NT2/D1 (cell line): ENCODE measurements around the gene MYLK.

Experiments
- DNase-seq: peaks from one replicate; pipeline ENCODE4 v3.0.0-alpha.2; 2011; ENCODE audit warnings: low read depth, low spot score
- H3K27me3 ChIP-seq: 2 replicates; pipeline ENCODE4 v1.6.0; 2011; ENCODE audit warnings: mild to moderate bottlenecking; ENCODE audit not compliant: insufficient read length, insufficient read depth
- H3K36me3 ChIP-seq: 2 replicates; pipeline ENCODE4 v1.6.1; 2011; ENCODE audit warnings: mild to moderate bottlenecking, low read length, mixed read lengths; ENCODE audit not compliant: insufficient read depth, insufficient read length
- H3K4me1 ChIP-seq: 2 replicates; pipeline ENCODE4 v1.5.1; 2011; ENCODE audit not compliant: insufficient read depth, insufficient read length
- H3K4me3 ChIP-seq: 2 replicates; pipeline ENCODE4 v1.5.1; 2011; ENCODE audit warnings: low read depth; ENCODE audit not compliant: insufficient read length
- H3K9ac ChIP-seq: 2 replicates; pipeline ENCODE4 v1.6.0; 2011; ENCODE audit warnings: low read depth; ENCODE audit not compliant: insufficient read length
- H3K9me3 ChIP-seq: 2 replicates; pipeline ENCODE4 v1.5.1; 2011; ENCODE audit warnings: mild to moderate bottlenecking, low read length; ENCODE audit not compliant: insufficient read depth
- SUZ12 ChIP-seq: IDR thresholded peaks from 2 replicates; pipeline ENCODE4 v1.6.1; 2011; ENCODE audit not compliant: insufficient read length, insufficient read depth; ENCODE audit errors: extremely low read depth
- YY1 ChIP-seq: IDR thresholded peaks from 2 replicates; pipeline ENCODE4 v1.6.1; 2011; ENCODE audit not compliant: insufficient read length, insufficient read depth
- ZNF274 ChIP-seq: IDR thresholded peaks from 2 replicates; pipeline ENCODE4 v1.6.1; 2011; ENCODE audit warnings: mild to moderate bottlenecking, low read depth, low read length

MYLK gene

GRCh38 chr3:123765475-123766128, 118.5 kb downstream of the MYLK start:
- no peak overlapping the region for H3K9ac ChIP-seq
- no peak for TF ChIP-seq ZNF274
- TF ChIP-seq SUZ12: no peak
- TF ChIP-seq YY1: no peak
- no peaks in the 10 kb centered on the region for H3K36me3 ChIP-seq
- H3K27me3 ChIP-seq: no peaks in the 10 kb centered on the region
- H3K4me1 ChIP-seq: peaks cover 13% of the 10 kb centered on the region
- H3K4me3 ChIP-seq: no peak overlapping the region
- H3K9me3 ChIP-seq: no peaks in the 10 kb centered on the region
- no peak for DNase-seq

- no peak overlapping the region for H3K4me3 ChIP-seq
- H3K9me3 ChIP-seq: no peaks in the 10 kb centered on the region
- H3K36me3 ChIP-seq: no peaks in the 10 kb centered on the region
- DNase-seq: no peak
- no peak for TF ChIP-seq YY1
- no peak for TF ChIP-seq SUZ12
- no peak for TF ChIP-seq ZNF274
- H3K27me3 ChIP-seq: no peaks in the 10 kb centered on the region
- H3K4me1 ChIP-seq: peaks cover 13% of the 10 kb centered on the region
- H3K9ac ChIP-seq: no peak overlapping the region
Observed at GRCh38 chr3:123764647-123765046, 119.5 kb downstream of the MYLK start.

DNA sequence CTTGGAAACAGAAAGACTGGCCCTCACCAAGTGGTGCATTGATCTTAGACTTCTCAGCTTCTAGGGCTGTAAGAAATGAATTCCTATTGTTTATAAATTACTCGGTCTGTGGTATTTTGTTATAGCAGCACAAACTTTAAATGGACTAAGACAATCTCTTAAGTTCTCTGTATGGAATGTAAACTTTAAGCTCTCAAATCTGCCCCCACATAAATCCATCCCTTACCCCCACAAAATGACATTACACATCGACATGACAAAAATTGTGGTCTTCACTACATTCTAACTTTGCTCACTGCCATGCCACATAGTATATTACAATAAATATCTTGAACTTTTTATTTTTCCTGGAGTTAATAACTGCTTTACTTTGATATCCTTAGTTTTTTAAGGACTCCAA, 121.3 kb downstream of the MYLK start:
- peaks cover 10% of the 10 kb centered on the region for H3K4me1 ChIP-seq

DNA sequence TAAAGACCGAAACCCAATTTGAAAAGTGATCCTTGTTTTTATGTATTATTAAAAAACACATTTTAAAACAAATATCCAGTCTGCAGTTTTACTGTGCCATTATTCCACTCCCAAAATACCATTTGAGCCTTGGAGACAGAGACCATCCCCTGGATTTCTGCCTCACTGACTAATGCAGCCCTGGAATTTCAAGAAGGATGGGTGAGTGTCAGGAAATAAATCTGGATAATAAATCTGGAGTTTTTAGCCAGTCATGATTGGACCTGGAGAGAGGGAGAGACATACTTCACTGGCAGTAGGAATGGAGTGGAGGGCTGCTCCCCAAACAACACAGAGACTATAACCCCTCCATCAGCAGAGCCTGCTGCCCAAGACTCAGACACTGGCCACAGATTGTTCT, 123.3 kb downstream of the MYLK start:
- no peak for DNase-seq
- no peaks in the 10 kb centered on the region for H3K9me3 ChIP-seq
- no peak overlapping the region for H3K9ac ChIP-seq
- TF ChIP-seq YY1: no peak
- TF ChIP-seq SUZ12: no peak
- TF ChIP-seq ZNF274: no peak
- H3K36me3 ChIP-seq: no peaks in the 10 kb centered on the region
- no peaks in the 10 kb centered on the region for H3K4me1 ChIP-seq
- no peaks in the 10 kb centered on the region for H3K27me3 ChIP-seq
- H3K4me3 ChIP-seq: no peak overlapping the region

More for the DNA sequence above, 121.3 kb downstream of the MYLK start:
- TF ChIP-seq SUZ12 (no peak), ZNF274 (no peak), YY1 (no peak)
- no peaks in the 10 kb centered on the region for H3K27me3 ChIP-seq
- H3K36me3 ChIP-seq: no peaks in the 10 kb centered on the region
- H3K9me3 ChIP-seq: no peaks in the 10 kb centered on the region
- no peak for DNase-seq
- H3K4me3 ChIP-seq: no peak overlapping the region
- H3K9ac ChIP-seq: no peak overlapping the region

- no peak for DNase-seq
- H3K36me3 ChIP-seq: no peaks in the 10 kb centered on the region
- H3K4me3 ChIP-seq: no peak overlapping the region
- TF ChIP-seq ZNF274 (no peak), SUZ12 (no peak), YY1 (no peak)
- peaks cover 2% of the 10 kb centered on the region for H3K4me1 ChIP-seq
- H3K9me3 ChIP-seq: no peaks in the 10 kb centered on the region
- no peak overlapping the region for H3K9ac ChIP-seq
- H3K27me3 ChIP-seq: no peaks in the 10 kb centered on the region
Observed at GRCh38 chr3:123759871-123760270, 124.3 kb downstream of the MYLK start.

GRCh38 chr3:123759311-123759710, 124.8 kb downstream of the MYLK start:
- Histone ChIP-seq H3K4me3 (no peak overlapping the region), H3K9ac (no peak overlapping the region), H3K4me1 (peaks cover 2% of the 10 kb centered on the region), H3K9me3 (no peaks in the 10 kb centered on the region), H3K27me3 (no peaks in the 10 kb centered on the region), H3K36me3 (no peaks in the 10 kb centered on the region)
- TF ChIP-seq ZNF274 (no peak), SUZ12 (no peak), YY1 (no peak)
- DNase-seq: no peak

GRCh38 chr3:123758081-123758564, 126.0 kb downstream of the MYLK start:
- TF ChIP-seq SUZ12 (no peak), ZNF274 (no peak), YY1 (no peak)
- H3K36me3 ChIP-seq: no peaks in the 10 kb centered on the region
- peaks cover 2% of the 10 kb centered on the region for H3K4me1 ChIP-seq
- H3K27me3 ChIP-seq: no peaks in the 10 kb centered on the region
- no peak overlapping the region for H3K9ac ChIP-seq
- no peak overlapping the region for H3K4me3 ChIP-seq
- no peak for DNase-seq
- H3K9me3 ChIP-seq: no peaks in the 10 kb centered on the region
